NCI-H524 (cell line): ENCODE data around the gene ATG14.
"Not testable (repeated sequence)": the region's sequence is repeated elsewhere in the genome, so short reads cannot be mapped to it uniquely, and the experiment has no call there.

ENCODE experiments used
- DNase-seq, 2 experiments: peaks; one replicate each; lab custom pipeline; 2025; lab: John Stamatoyannopoulos, UW

ATG14 gene

GRCh38 chr14:55411426-55412389, at the start of gene ATG14:
Gene ATG14, minus strand, starts transcription at chr14:55411830. Its CDS starts 8 bp downstream, at chr14:55411822.
- DNase-seq = peak; percentile 91 to 92

- DNase-seq = no peak
Measured at GRCh38 chr14:55458800-55459515, 47.3 kb upstream of the ATG14 start.

- no peak for DNase-seq
Measured at GRCh38 chr14:55457496-55457895, 45.9 kb upstream of the ATG14 start.

GRCh38 chr14:55456411-55456810, 44.8 kb upstream of the ATG14 start:
- not testable (repeated sequence) for DNase-seq

- peak; percentile 97 to 98 for DNase-seq
Measured at GRCh38 chr14:55454264-55455002, 42.8 kb upstream of the ATG14 start.

- no peak for DNase-seq
Measured at GRCh38 chr14:55451950-55452349, 40.3 kb upstream of the ATG14 start.

GRCh38 chr14:55451398-55451797, 39.8 kb upstream of the ATG14 start:
- no peak for DNase-seq

- no peak for DNase-seq
Measured at GRCh38 chr14:55450987-55451386, 39.4 kb upstream of the ATG14 start.

- DNase-seq = peak in 1 of 2 experiments; percentile 19
Measured at GRCh38 chr14:55450539-55450938, 38.9 kb upstream of the ATG14 start.

- no peak for DNase-seq
Measured at GRCh38 chr14:55450124-55450523, 38.5 kb upstream of the ATG14 start.

- no peak for DNase-seq
Measured at GRCh38 chr14:55449116-55449515, 37.5 kb upstream of the ATG14 start.

- no peak for DNase-seq
Measured at GRCh38 chr14:55448141-55448614, 36.5 kb upstream of the ATG14 start.

GRCh38 chr14:55446833-55447232, 35.2 kb upstream of the ATG14 start:
- DNase-seq = no peak

GRCh38 chr14:55446127-55446736, 34.6 kb upstream of the ATG14 start:
- peak; percentile 90 to 93 for DNase-seq

GRCh38 chr14:55441286-55441685, 29.7 kb upstream of the ATG14 start:
- no peak for DNase-seq

- DNase-seq = no peak
Measured at GRCh38 chr14:55440385-55440784, 28.8 kb upstream of the ATG14 start, which contains the start of gene TBPL2. Gene TBPL2, minus strand, starts transcription at chr14:55440616. Its CDS starts 167 bp downstream, at chr14:55440449.

GRCh38 chr14:55438066-55438683, 26.5 kb upstream of the ATG14 start:
- DNase-seq = peak; percentile 52 to 79

GRCh38 chr14:55436931-55437330, 25.3 kb upstream of the ATG14 start:
- DNase-seq = no peak

- no peak for DNase-seq
Measured at GRCh38 chr14:55436519-55436918, 24.9 kb upstream of the ATG14 start.

- no peak for DNase-seq
Measured at GRCh38 chr14:55434805-55435174, 23.2 kb upstream of the ATG14 start.
